RWPE1 (cell line): ENCODE data around the gene RBM4.
A peak's percentile ranks its signal among the peaks of the same experiment; 100 is the strongest.

Experiments used
- CTCF ChIA-PET: fragments of 350-600 bp; sonication (Branson Sonifier 250); formaldehyde crosslinking; extraction: SDS; loops from one replicate; lab custom pipeline; 2021; lab: Yijun Ruan, JAX
- POLR2A ChIA-PET: fragments of 400-600 bp; formaldehyde crosslinking; extraction: SDS; loops from one replicate; lab custom pipeline; 2020; ENCODE audit warnings: antibody characterized with exemption; ENCODE audit not compliant: low non-redundant PET; lab: Yijun Ruan, JAX
- DNase-seq: peaks from one replicate; pipeline ENCODE4 v3.0.0; 2012; ENCODE audit warnings: low spot score
- H3K27ac ChIP-seq: fragments of 450-650 bp; 2 replicates; pipeline ENCODE4 v1.5.1; 2017
- CTCF ChIP-seq: fragments of 450-650 bp; conservative IDR thresholded peaks from 2 replicates; pipeline ENCODE4 v1.5.1; 2017; ENCODE audit warnings: low read depth, mild to moderate bottlenecking

RBM4 gene

GRCh38 chr11:66684635-66685034 is 46.1 kb downstream of the RBM4 start:
- POLR2A ChIA-PET = no interaction called here

GRCh38 chr11:66685276-66686099 is 47.0 kb downstream of the RBM4 start:
- TF ChIP-seq CTCF = no peak
- DNase-seq = no peak
- H3K27ac ChIP-seq = peak overlapping the region; percentile 96
- ChIA-PET POLR2A (interaction anchor here (1.5 kb wide), 1 partner anchor 8 kb away, joined by 9 read pairs; the partner anchor contains the start of gene RBM4B), CTCF (interaction anchor here (0.6 to 1.0 kb wide), 4 partner anchors 10 to 322 kb away, joined by 3 to 5 read pairs (median 4); no protein-coding TSS in a partner anchor)

More at GRCh38 chr11:66684635-66685034, 46.1 kb downstream of the RBM4 start:
- peak overlapping the region; percentile 96 for H3K27ac ChIP-seq
- no peak for TF ChIP-seq CTCF
- DNase-seq = no peak
- CTCF ChIA-PET = interaction anchor here (0.6 kb wide), 1 partner anchor 256 kb away, joined by 3 read pairs; no protein-coding TSS in a partner anchor

- DNase-seq = peak; percentile 82
- TF ChIP-seq CTCF = 0 out of 2 replicates have a peak, but pooled peaks have one; percentile 19
- ChIA-PET POLR2A (interaction anchor here (0.5 to 1.5 kb wide), 2 partner anchors 9 to 246 kb away, joined by 3 to 9 read pairs; partner anchors contain the start of gene RBM4B), CTCF (interaction anchor here (0.6 to 1.0 kb wide), 5 partner anchors 9 to 323 kb away, joined by 3 to 5 read pairs (median 4); no protein-coding TSS in a partner anchor)
- H3K27ac ChIP-seq = peak overlapping the region; percentile 96
These were observed 47.7 kb downstream of the RBM4 start for GRCh38 chr11:66686100-66686785.

- no peak for TF ChIP-seq CTCF
- peak overlapping the region; percentile 96 for H3K27ac ChIP-seq
- peak; percentile 81 for DNase-seq
- ChIA-PET CTCF (interaction anchor here (0.6 to 1.0 kb wide), 3 partner anchors 58 to 278 kb away, joined by 3 to 4 read pairs (median 3); no protein-coding TSS in a partner anchor), POLR2A (interaction anchor here (1.5 kb wide), 1 partner anchor 10 kb away, joined by 9 read pairs; the partner anchor contains the start of gene RBM4B)
These were observed 48.6 kb downstream of the RBM4 start for GRCh38 chr11:66686801-66687750.

- ChIA-PET POLR2A (no interaction called here), CTCF (no interaction called here)
- no peak for TF ChIP-seq CTCF
- DNase-seq = no peak
- H3K27ac ChIP-seq = peak overlapping the region; percentile 96
These were observed 49.4 kb downstream of the RBM4 start for GRCh38 chr11:66687831-66688281.
